ENCODE measurements around the gene D2HGDH. TPM values are rescaled to one million over a fixed set of nuclear protein-coding genes. Genes with fewer than 3 reads are reported as not detected.

D2HGDH gene
- total RNA-seq, 1 donor from 2014 or later = 55.4 TPM

DNA sequence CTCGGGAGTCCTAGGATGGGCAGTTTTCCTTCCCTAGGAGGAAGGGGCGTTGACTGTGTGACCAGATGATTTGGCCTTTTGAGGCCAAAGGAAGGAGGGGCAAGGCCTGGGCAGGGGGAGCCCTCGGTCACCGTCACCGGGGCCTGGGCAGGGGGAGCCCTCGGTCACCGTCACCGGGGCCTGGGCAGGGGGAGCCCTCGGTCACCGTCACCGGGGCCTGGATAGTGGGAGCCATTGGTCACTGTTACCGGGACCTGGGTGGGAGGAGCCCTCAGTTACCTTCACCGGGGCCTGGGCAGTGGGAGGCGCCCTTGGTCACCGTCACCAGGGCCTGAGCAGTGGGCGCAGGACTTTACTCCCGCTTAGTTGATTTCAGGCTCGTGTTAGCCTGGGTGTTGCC lies 17.3 kb downstream of the D2HGDH start:
- ATAC-seq (ENCODE audit: low read depth) = no peak
- H3K4me1 Mint-ChIP-seq = no peaks in the 10 kb centered on the region
- no peak overlapping the region for H3K4me3 Mint-ChIP-seq
- no peaks in the 10 kb centered on the region for H3K9me3 Mint-ChIP-seq
- TF ChIP-seq, protein P1, sequence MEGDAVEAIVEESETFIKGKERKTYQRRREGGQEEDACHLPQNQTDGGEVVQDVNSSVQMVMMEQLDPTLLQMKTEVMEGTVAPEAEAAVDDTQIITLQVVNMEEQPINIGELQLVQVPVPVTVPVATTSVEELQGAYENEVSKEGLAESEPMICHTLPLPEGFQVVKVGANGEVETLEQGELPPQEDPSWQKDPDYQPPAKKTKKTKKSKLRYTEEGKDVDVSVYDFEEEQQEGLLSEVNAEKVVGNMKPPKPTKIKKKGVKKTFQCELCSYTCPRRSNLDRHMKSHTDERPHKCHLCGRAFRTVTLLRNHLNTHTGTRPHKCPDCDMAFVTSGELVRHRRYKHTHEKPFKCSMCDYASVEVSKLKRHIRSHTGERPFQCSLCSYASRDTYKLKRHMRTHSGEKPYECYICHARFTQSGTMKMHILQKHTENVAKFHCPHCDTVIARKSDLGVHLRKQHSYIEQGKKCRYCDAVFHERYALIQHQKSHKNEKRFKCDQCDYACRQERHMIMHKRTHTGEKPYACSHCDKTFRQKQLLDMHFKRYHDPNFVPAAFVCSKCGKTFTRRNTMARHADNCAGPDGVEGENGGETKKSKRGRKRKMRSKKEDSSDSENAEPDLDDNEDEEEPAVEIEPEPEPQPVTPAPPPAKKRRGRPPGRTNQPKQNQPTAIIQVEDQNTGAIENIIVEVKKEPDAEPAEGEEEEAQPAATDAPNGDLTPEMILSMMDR (IDR thresholded peaks at IDR 0.05) = no peak
- H3K27me3 Mint-ChIP-seq = no peaks in the 10 kb centered on the region
- H3K36me3 Mint-ChIP-seq (ENCODE audit: low read depth) = peaks cover 52% of the 10 kb centered on the region
- no peak overlapping the region for H3K27ac Mint-ChIP-seq
- DNase-seq = no peak
- CTCF ChIA-PET = no interaction called here
- POLR2A ChIA-PET = no interaction called here
- intact Hi-C loops (cut with micrococcal nuclease) = no loop called here

DNA sequence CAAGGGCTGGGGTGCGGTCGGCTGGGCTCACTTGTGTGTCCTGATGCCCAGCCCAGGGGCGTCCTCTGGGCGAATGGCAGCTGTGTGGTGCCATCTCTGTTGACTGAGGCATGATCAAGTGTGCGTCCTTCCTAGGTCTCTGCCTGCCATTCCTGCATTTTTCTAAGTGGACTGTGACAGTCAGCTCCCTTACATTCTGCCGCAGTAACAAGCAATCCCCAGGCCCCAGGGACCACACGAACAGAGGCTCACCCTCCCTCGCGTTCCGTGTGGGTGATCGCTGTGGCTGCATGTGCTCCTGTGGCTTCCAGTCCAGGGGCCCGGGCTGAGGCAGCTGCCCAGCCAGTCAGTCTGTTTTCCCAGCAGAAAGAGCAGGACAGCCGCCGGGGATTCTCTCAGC lies 17.8 kb downstream of the D2HGDH start:
- H3K9me3 Mint-ChIP-seq = no peaks in the 10 kb centered on the region
- H3K4me3 Mint-ChIP-seq = no peak overlapping the region
- no peaks in the 10 kb centered on the region for H3K27me3 Mint-ChIP-seq
- DNase-seq (no peak), ATAC-seq (ENCODE audit: low read depth) (no peak)
- POLR2A ChIA-PET = no interaction called here
- H3K4me1 Mint-ChIP-seq = no peaks in the 10 kb centered on the region
- CTCF ChIA-PET = no interaction called here
- H3K36me3 Mint-ChIP-seq (ENCODE audit: low read depth) = peaks cover 54% of the 10 kb centered on the region
- TF ChIP-seq, protein P1 (IDR thresholded peaks at IDR 0.05) = no peak
- intact Hi-C loops (cut with micrococcal nuclease) = no loop called here
- H3K27ac Mint-ChIP-seq = no peak overlapping the region

DNA sequence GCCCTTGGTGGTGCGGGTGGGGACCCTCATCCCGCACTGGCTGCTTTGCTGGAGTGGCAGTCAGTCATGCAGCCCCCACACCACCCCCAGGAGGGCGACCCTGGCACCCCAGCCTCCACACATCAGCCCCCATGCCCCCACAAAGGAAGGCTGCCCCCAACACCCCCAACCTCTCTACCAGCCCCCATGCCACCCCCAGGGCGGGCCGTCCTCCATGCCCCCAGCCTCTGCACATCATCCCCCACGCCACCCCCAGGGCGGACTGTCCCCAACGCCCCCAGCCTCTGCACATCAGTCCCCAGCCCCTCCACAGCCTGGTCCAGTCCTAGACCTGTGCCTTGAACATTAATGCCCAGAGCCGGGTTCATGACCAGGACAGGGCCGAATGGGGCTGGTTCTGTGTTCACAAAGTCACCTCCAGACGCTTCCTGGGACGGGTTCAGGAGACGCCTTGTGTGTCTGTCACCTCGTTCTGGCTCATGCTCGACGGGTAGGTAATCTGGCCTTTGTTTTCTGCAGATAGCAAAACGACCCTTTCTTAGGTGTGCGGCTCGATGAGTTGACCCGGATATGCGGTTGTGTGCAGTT lies 18.4 kb downstream of the D2HGDH start:
- Mint-ChIP-seq H3K27ac (no peak overlapping the region), H3K4me1 (no peaks in the 10 kb centered on the region), H3K9me3 (no peaks in the 10 kb centered on the region), H3K36me3 (ENCODE audit: low read depth) (peaks cover 55% of the 10 kb centered on the region), H3K27me3 (no peaks in the 10 kb centered on the region), H3K4me3 (no peak overlapping the region)
- no peak for DNase-seq
- POLR2A ChIA-PET = no interaction called here
- TF ChIP-seq, protein P1 (IDR thresholded peaks at IDR 0.05) = no peak
- CTCF ChIA-PET = no interaction called here
- intact Hi-C loops (cut with micrococcal nuclease) = no loop called here
- ATAC-seq (ENCODE audit: low read depth) = no peak

DNA sequence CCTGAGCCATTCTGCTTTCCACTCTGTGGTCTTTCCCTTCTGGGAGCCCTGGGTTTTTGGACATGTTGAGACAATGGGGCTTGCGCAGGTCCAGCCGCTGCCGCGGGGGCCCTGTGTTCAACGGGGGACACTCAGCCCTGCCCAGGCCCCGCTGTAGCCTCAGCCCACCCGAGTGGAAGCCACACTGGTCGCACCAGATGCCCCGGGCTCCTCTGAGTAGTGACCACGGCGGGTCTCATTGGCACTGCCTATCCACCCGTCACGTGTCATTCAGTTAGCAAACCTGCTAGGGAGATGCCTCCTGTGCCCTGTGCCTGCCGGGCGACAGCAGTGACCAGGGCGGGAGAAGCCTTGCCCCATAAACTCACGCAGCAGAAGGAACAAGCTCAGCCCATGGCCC lies 19.1 kb downstream of the D2HGDH start:
- TF ChIP-seq, protein P1 (IDR thresholded peaks at IDR 0.05) = no peak
- no peaks in the 10 kb centered on the region for H3K4me1 Mint-ChIP-seq
- ChIA-PET POLR2A (no interaction called here), CTCF (no interaction called here)
- ATAC-seq (ENCODE audit: low read depth) (no peak), DNase-seq (no peak)
- intact Hi-C loops (cut with micrococcal nuclease) = no loop called here
- no peaks in the 10 kb centered on the region for H3K9me3 Mint-ChIP-seq
- H3K27me3 Mint-ChIP-seq = no peaks in the 10 kb centered on the region
- no peak overlapping the region for H3K27ac Mint-ChIP-seq
- H3K4me3 Mint-ChIP-seq = no peak overlapping the region
- peaks cover 58% of the 10 kb centered on the region for H3K36me3 Mint-ChIP-seq (ENCODE audit: low read depth)

DNA sequence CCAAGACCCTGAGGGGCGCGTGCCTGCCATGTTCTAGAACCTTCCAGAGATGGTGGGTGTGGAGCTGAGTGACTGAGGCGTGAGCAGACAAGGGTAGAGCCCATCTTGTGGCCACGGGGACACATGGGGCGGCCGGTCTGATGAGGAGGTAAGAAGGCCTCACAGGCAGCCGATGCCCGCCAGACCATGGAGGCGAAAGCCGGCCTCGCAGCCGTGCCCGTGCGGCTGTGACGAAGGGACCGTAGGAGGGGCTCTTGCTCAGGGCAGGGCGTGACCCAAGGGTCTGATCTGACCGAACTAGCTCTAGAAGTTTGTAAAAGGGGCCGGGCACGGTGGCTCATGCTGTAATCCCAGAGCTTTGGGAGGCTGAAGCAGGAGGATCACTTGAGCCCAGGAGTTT lies 19.6 kb downstream of the D2HGDH start:
- ATAC-seq (ENCODE audit: low read depth) = no peak
- peaks cover 57% of the 10 kb centered on the region for H3K36me3 Mint-ChIP-seq (ENCODE audit: low read depth)
- POLR2A ChIA-PET = no interaction called here

More for the DNA sequence above, 19.6 kb downstream of the D2HGDH start:
- DNase-seq = no peak
- H3K27me3 Mint-ChIP-seq = no peaks in the 10 kb centered on the region
- no peaks in the 10 kb centered on the region for H3K4me1 Mint-ChIP-seq
- no peaks in the 10 kb centered on the region for H3K9me3 Mint-ChIP-seq
- TF ChIP-seq, protein P1 (IDR thresholded peaks at IDR 0.05) = no peak
- intact Hi-C loops (cut with micrococcal nuclease) = no loop called here
- CTCF ChIA-PET = no interaction called here
- H3K4me3 Mint-ChIP-seq = no peak overlapping the region
- no peak overlapping the region for H3K27ac Mint-ChIP-seq

Measured in activated B cell treated with CpG ODN at 0.5 μM for 24 hours (primary cell).